Embryonic facial prominence (tissue), 1 donor: Measurements from ENCODE around the gene C5.
A peak's percentile ranks its signal among the peaks of the same experiment; 100 is the strongest.

Source experiments
- DNase-seq: peaks from one replicate; pipeline ENCODE4 v3.0.0-alpha.2; 2016; ENCODE audit errors: extremely low spot score

Gene C5

DNA sequence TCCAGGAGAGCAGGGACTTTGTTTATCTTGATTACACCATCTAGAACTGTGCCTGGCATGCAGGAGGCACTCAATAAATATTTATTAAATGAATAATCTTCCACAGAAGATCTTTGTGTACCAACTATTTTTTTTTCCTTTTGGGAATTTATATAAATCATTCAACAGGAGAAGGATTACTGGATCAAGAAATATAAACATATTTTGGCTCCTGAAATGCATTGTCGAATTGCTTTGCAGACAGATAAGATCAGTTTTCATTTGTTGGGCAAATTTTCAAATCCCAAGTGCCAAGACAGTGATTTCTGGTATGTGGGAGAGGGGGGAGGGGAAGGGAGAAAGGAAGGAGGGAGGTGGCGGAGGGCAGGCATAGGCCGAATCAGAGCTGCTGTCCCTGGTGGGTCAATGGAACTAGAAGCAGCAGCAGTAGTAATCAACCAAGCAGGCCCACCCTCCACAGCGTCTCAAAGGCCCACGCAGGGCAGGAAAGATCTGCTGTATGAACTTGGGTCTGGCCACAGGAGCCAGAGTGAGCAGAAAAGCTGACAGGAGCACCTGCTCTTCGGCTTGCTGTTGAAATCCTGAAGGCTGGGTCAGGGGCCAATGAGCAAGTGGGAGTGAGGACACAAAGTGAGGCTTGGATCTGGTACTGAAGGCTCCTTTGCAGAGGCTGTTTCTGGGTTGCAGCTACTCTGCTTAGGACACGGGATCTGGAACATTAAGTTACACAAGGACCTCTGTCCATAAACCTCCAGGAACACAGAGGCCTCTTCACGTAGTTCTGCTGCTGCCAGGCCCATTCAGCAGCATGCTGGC is 107.7 kb downstream of the C5 start:
- no peak for DNase-seq

GRCh38 chr9:120941046-120941770 is 108.9 kb downstream of the C5 start:
- DNase-seq = no peak

DNA sequence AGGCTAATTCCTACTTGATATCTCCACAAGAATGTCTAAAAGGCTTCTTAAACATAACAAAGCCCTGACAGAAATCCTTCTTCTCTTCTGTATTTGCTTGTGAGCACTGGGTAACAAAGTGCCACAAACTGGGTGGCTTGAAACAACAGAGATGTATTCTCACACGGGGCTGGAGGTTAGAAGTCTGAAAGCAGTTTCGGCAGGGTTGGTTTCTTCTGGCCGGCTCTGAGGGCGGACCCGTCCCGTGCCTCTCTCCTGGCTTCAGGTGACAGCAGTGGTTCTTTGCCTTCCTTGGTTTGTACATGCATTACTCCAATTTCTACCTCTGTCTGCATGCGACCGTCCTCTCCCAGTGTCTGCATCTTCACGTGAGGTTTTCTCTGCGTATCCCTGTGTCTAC is 109.5 kb downstream of the C5 start:
- DNase-seq = no peak

- DNase-seq = no peak
These were observed 111.2 kb downstream of the C5 start for GRCh38 chr9:120938851-120939250.

DNA sequence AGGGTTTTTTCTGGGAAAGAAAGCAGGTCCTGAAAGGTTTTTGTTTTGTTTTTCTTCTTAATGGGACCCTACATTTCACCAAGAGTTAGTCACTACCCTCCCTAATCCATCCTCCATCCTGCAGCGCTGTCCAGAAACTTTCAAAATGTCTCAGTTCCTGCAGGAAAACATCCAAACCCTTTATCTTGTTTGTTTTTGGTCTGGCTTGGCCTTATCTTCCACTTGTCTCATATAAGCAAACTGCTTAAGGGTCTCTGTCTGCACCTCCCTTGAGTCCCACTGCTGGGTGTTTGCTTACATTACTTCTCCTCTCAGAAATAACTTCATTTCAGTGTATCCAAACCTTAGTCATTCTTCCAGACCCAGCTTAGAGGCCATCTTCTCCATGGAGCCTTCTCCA is 112.5 kb downstream of the C5 start:
- DNase-seq = no peak

GRCh38 chr9:120937127-120937526 is 112.9 kb downstream of the C5 start:
- DNase-seq = no peak

GRCh38 chr9:120936764-120937122 is 113.3 kb downstream of the C5 start:
- DNase-seq = no peak

- peak; percentile 76 for DNase-seq
These were observed 113.9 kb downstream of the C5 start for GRCh38 chr9:120936011-120936763.

DNA sequence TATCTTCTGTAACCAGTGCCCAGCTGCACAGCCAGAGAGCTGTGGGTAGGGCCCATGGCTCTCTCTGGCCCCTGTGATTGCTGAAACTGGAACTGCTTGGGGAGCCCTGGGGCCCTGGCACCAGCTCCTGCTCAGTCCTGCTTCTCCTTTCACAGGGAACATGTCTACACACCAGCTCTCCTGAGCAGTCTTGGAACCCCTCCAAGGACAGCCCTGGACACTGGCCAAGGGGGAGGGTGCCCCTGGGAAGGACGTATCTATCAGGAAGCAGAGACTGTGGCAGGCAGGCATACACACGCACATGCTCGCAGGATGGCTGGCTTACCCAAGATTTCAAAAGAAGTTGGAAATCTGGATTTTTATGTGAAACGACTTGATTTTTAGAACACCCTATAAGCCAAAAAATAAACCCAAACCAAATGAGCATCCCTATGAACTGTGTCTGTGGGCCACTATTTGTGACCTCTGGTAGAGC is 114.7 kb downstream of the C5 start:
- DNase-seq = peak; percentile 70

- DNase-seq = no peak
These were observed 115.8 kb downstream of the C5 start for GRCh38 chr9:120934281-120934680.

DNA sequence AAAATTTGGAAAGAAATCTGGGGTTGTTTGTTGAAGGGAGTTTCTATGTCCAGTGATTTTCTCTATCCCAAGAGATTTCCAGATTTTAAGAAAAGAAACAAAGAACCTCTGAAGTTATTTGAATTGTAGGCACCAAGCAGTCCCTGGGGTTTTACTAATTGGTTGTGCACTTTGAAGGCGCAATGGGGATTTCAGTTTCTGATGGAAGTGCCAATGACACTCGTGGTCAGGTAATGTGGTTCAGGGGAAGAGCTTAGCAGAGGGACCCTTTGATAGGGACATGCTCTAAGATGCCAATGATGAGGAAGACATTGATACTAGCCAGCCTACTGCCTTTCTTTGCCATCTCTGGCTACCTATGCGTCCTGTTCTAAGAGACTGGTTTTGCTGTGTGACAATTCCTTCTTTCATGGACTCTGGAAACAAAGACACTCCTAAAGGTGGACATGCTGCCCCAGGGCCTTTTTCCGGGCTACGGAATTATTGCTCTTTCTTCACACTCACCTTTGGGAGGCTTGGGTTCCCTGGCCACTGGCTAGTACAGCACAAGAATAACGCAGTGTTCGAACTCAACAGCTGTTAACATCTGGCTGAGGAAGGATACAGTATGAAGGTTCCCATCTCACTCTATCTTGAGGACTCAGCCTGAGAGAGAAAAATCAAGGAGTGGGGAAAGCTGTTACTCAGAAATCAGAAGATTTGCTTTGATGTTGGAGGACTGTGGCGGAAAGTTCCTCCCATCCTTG is 116.6 kb downstream of the C5 start:
- no peak for DNase-seq

DNA sequence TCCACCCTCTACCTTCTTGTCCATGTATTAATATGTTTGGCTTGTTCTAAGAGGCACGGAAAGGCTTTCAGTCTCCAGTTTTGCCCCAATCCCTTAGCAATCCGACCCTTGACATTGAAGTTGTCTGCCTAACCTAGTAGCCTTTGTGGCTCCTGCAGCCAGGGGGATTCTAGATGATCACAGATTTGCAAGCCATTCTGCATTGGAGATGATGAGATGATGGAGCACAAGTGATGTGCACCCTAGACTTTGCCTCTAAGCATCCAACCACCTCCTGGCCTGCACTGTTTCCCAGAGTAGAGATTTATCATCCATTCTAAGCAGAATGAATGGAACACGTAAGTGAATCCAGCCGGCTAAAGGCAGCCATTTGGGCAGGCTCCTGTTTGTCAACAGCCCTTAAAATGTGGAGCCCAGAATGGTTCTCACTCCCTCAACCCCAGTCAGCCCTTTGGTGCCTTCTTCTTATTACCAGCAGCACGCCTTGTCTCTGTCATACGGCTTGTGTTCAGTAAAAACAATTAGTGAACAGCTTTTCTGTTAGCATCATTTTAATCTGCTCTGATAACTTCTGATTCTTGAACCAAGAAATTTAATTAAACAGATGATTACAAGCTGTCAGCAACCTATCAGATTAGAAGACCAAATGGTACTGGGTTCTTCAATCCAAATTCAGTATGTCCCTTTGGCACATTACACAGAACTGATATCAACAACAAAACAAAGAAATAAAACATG is 117.8 kb downstream of the C5 start:
- DNase-seq = no peak

- no peak for DNase-seq
These were observed 118.6 kb downstream of the C5 start for GRCh38 chr9:120931231-120932085.

DNA sequence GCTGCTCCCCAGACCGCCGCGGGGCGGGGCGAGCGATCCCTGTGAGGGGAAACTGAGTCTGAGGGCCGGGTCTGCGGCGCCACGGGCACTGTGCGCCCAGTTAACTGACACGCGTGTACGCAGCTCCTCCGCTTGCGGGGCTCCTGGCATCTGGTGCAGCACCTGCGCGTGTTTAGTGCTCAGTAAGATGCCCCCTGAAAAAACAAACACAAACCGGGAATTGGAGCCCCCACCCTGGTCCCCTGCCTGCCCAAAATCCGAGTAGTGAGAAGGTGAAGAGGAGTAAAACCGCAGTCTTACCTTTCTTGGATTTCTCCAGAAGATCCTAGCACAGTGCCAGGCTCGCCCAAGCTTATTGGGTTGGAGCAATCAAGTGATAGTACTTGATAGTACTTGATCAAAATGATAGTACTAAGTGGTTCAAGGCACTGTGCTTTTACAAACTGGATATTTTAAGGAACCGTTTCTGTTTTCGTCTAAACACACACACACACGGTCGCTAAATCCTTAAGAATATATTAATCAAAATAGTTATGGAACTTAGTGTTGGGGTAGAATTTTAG is 120.8 kb downstream of the C5 start:
- no peak for DNase-seq

DNA sequence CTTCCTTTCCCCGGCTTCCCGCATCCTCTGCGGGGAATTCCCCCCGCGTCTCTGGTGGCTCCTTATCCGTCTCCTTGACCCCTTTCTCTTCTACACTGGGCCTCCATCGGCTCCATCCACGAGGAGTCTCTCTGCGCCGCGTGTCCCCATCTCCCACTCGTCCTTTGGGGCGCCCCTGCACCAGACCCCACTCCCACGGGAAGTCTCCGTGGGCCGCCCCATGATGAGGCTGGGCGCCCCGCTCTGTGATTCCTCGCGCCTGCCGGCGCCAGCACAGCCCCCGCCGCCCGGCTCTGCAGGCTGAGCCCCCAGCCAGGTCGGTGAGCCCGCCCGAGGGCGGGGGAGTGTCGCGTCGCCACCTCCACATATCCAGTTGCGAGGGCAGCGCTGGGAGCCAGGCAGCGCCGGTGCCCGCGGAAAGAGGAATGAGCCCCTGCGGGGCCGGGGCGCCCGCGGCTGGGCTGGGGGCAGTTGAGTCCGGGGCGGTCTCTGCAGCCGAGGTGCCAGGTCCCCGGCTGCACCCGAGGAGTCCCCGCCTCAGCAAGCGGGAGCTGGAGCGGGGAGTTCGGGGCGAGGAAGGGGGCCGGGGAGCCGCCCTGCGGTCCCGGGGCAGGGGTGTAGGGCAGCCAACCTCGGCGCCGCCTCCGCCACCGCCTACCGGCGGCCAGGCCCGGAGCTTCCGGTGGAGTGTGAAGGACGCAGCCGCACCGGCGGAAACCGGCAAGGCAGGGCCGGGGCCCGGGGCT is 121.4 kb downstream of the C5 start:
- DNase-seq = no peak

DNA sequence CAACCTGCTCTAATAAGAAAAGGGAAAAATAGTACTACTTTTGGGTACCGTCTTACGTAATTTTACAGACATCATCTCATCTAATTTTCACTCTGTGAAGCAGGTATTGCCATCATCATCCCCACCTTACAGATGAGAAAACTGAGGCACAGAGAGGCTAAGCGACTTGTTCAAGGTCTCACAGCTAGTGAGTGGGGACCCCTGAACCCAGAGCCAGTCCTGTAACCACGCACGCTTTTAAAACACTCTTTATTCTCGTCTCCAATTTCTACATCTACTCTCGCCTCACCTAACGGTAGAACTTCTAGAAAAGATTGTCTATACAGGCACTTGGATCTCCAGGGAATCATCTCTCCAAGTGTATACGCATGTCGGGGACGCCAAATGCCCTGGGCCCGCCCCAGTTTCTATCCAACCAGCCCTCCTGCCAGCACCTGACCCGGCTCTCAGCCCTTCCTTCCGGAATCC is 122.0 kb downstream of the C5 start:
- no peak for DNase-seq

- no peak for DNase-seq
These were observed 122.6 kb downstream of the C5 start for GRCh38 chr9:120927269-120928014.

GRCh38 chr9:120926397-120926928 is 123.6 kb downstream of the C5 start, which contains the start of gene TRAF1:
Gene TRAF1, minus strand, starts transcription at chr9:120926796. Its CDS starts 721 bp downstream, at chr9:120926075.
- no peak for DNase-seq
